Caco-2 (cell line): ENCODE results near the gene NEK9. TPM values are rescaled to one million over a fixed set of nuclear protein-coding genes. Genes with fewer than 3 reads are reported as not detected.

Source experiments
- BruUV-seq: library from RNA; stranded (reverse); fragments of 400-500 nt; replicated peaks from 2 replicates; lab custom pipeline; 2021; lab: Mats Ljungman, UMichigan
- CTCF ChIA-PET: fragments of 300-600 bp; sonication (Branson Sonifier 250); formaldehyde crosslinking; loops from one replicate; lab custom pipeline; 2022; ENCODE audit warnings: antibody characterized with exemption; lab: Charles Lee
- POLR2A ChIA-PET: fragments of 300-600 bp; sonication (Branson Sonifier 250); formaldehyde crosslinking; loops from one replicate; lab custom pipeline; 2022; ENCODE audit warnings: antibody characterized with exemption; lab: Charles Lee
- DNase-seq, 2 experiments: peaks; one replicate each; pipeline versions ENCODE4 v3.0.0 to v3.0.0-alpha.2; 2020 to 2022
- H3K27me3 ChIP-seq: replicated peaks from 2 replicates; pipeline ENCODE4 v1.6.0; 2011; ENCODE audit warnings: low read length; ENCODE audit not compliant: control insufficient read depth, insufficient read depth
- H3K36me3 ChIP-seq: 2 replicates; pipeline ENCODE4 v1.5.1; 2011; ENCODE audit warnings: low read length; ENCODE audit not compliant: control insufficient read depth, insufficient read depth
- H3K4me1 ChIP-seq: fragments of 250-450 bp; sonication (Bioruptor Pico); 2 replicates; pipeline ENCODE4 v1.5.1; 2020; ENCODE audit warnings: mild to moderate bottlenecking
- H3K4me3 ChIP-seq: 2 replicates; pipeline ENCODE4 v1.5.1; 2011; ENCODE audit warnings: low read depth, mild to moderate bottlenecking, control low read depth, low read length
- H3K9me3 ChIP-seq: fragments of 250-450 bp; sonication (Bioruptor Pico); 2 replicates; pipeline ENCODE4 v1.5.1; 2020; ENCODE audit warnings: mild to moderate bottlenecking, moderate library complexity
- H3K27ac Mint-ChIP-seq: one replicate; pipeline ENCODE4 v1.8.0; 2022; ENCODE audit warnings: mixed read lengths; ENCODE audit not compliant: unreplicated experiment
- H3K27me3 Mint-ChIP-seq: one replicate; pipeline ENCODE4 v1.8.0; 2022; ENCODE audit warnings: mixed read lengths; ENCODE audit not compliant: insufficient read depth, unreplicated experiment
- H3K36me3 Mint-ChIP-seq: one replicate; pipeline ENCODE4 v1.8.0; 2022; ENCODE audit warnings: mild to moderate bottlenecking, mixed read lengths; ENCODE audit not compliant: insufficient read depth, unreplicated experiment
- H3K4me1 Mint-ChIP-seq: one replicate; pipeline ENCODE4 v1.8.0; 2022; ENCODE audit warnings: low read depth, mixed read lengths; ENCODE audit not compliant: unreplicated experiment
- H3K4me3 Mint-ChIP-seq: one replicate; pipeline ENCODE4 v1.8.0; 2022; ENCODE audit warnings: mild to moderate bottlenecking, moderate library complexity, mixed read lengths; ENCODE audit not compliant: unreplicated experiment
- H3K9me3 Mint-ChIP-seq: one replicate; pipeline ENCODE4 v1.8.0; 2022; ENCODE audit warnings: mixed read lengths; ENCODE audit not compliant: unreplicated experiment
- intact Hi-C: fragments of 100-400 bp; cut with micrococcal nuclease; formaldehyde crosslinking; loops from one replicate; pipeline ENCODE4 v1.10.0; 2022; ENCODE audit not compliant: unreplicated experiment
- total RNA-seq: library from RNA; stranded (reverse); gene quantifications from 2 replicates; pipeline ENCODE4 v1.2.3, GENCODE V29; 2022
- TF ChIP-seq, protein P1 (sequence below), 2 experiments: fragments of 200-600 bp in 1 of 2; IDR thresholded peaks; 1 replicate in 1 of 2; 2 replicates in 1 of 2; pipeline versions ENCODE4 v1.5.1 to v1.8.0; 2011 to 2022; ENCODE audit warnings: antibody characterized with exemption in 1 of 2, control low read depth in 1 of 2, inconsistent platforms in 1 of 2, low read depth in 1 of 2, low read length in 1 of 2, mild to moderate bottlenecking in 1 of 2, moderate library complexity in 1 of 2; ENCODE audit not compliant: insufficient read depth in 1 of 2, severe bottlenecking in 1 of 2, unreplicated experiment in 1 of 2

Gene NEK9
- total RNA-seq, 1 experiment from 2014 or later = 69.2 TPM

GRCh38 chr14:75101491-75101890 is 25.4 kb downstream of the NEK9 start:
- CTCF ChIA-PET = no interaction called here
- Mint-ChIP-seq H3K27me3 (no peaks in the 10 kb centered on the region), H3K4me1 (no peaks in the 10 kb centered on the region), H3K9me3 (no peaks in the 10 kb centered on the region), H3K27ac (no peak overlapping the region), H3K4me3 (no peak overlapping the region), H3K36me3 (peaks cover 40% of the 10 kb centered on the region)
- Histone ChIP-seq H3K4me1 (no peaks in the 10 kb centered on the region), H3K4me3 (no peak overlapping the region), H3K36me3 (peaks cover 1% of the 10 kb centered on the region), H3K9me3 (no peaks in the 10 kb centered on the region), H3K27me3 (no peaks in the 10 kb centered on the region)
- POLR2A ChIA-PET = no interaction called here
- TF ChIP-seq, protein P1, sequence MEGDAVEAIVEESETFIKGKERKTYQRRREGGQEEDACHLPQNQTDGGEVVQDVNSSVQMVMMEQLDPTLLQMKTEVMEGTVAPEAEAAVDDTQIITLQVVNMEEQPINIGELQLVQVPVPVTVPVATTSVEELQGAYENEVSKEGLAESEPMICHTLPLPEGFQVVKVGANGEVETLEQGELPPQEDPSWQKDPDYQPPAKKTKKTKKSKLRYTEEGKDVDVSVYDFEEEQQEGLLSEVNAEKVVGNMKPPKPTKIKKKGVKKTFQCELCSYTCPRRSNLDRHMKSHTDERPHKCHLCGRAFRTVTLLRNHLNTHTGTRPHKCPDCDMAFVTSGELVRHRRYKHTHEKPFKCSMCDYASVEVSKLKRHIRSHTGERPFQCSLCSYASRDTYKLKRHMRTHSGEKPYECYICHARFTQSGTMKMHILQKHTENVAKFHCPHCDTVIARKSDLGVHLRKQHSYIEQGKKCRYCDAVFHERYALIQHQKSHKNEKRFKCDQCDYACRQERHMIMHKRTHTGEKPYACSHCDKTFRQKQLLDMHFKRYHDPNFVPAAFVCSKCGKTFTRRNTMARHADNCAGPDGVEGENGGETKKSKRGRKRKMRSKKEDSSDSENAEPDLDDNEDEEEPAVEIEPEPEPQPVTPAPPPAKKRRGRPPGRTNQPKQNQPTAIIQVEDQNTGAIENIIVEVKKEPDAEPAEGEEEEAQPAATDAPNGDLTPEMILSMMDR (IDR thresholded peaks at IDR 0.05; ENCODE audit: insufficient read depth in 1 of 2, low read depth in 1 of 2, low read length in 1 of 2, severe bottlenecking in 1 of 2, unreplicated experiment in 1 of 2) = no peak
- BruUV-seq = no TSS peak
- DNase-seq = no peak
- intact Hi-C loops = no loop called here

- BruUV-seq = no TSS peak
- Mint-ChIP-seq H3K27me3 (no peaks in the 10 kb centered on the region), H3K27ac (no peak overlapping the region), H3K4me3 (no peak overlapping the region), H3K4me1 (no peaks in the 10 kb centered on the region), H3K9me3 (no peaks in the 10 kb centered on the region), H3K36me3 (peaks cover 19% of the 10 kb centered on the region)
- ChIA-PET POLR2A (no interaction called here), CTCF (interaction anchor here (0.6 kb wide), 1 partner anchor 106 kb away, joined by 3 read pairs; no protein-coding TSS in a partner anchor)
- no peak overlapping the region for H3K4me3 ChIP-seq
- DNase-seq = no peak
- H3K4me1 ChIP-seq = no peaks in the 10 kb centered on the region
- intact Hi-C loops = no loop called here
- H3K36me3 ChIP-seq = peaks cover 1% of the 10 kb centered on the region
- H3K9me3 ChIP-seq = no peaks in the 10 kb centered on the region
- no peaks in the 10 kb centered on the region for H3K27me3 ChIP-seq
- TF ChIP-seq, protein P1 (IDR thresholded peaks at IDR 0.05; ENCODE audit: insufficient read depth in 1 of 2, low read depth in 1 of 2, low read length in 1 of 2, severe bottlenecking in 1 of 2, unreplicated experiment in 1 of 2) = no peak
Measured at GRCh38 chr14:75098682-75099081, 28.2 kb downstream of the NEK9 start.

DNA sequence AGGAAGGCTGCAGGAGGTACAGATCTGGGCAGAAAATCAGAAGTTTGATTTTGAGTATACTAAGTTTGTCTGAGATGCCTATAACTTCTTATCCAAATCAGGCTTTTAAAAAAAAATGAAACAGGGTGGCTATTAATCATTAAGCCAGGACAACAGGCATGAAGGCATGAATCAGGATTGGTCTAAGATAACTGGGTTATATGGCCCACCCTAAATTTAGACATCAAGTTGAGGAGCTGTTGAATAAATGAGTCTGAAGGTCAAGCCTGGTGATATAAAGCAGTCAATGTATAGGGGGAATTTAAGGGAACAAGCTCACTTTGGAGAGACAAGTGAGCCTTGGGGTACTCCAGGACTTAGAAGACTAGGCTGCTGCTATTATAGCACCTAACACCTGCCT is 28.6 kb downstream of the NEK9 start:
- H3K36me3 ChIP-seq = peaks cover 1% of the 10 kb centered on the region
- H3K9me3 Mint-ChIP-seq = no peaks in the 10 kb centered on the region
- no peaks in the 10 kb centered on the region for H3K27me3 Mint-ChIP-seq
- H3K27ac Mint-ChIP-seq = no peak overlapping the region
- no peaks in the 10 kb centered on the region for H3K4me1 ChIP-seq
- H3K9me3 ChIP-seq = no peaks in the 10 kb centered on the region
- no peaks in the 10 kb centered on the region for H3K27me3 ChIP-seq
- no peak for DNase-seq
- no peak overlapping the region for H3K4me3 Mint-ChIP-seq
- BruUV-seq = no TSS peak
- TF ChIP-seq, protein P1 (IDR thresholded peaks at IDR 0.05; ENCODE audit: insufficient read depth in 1 of 2, low read depth in 1 of 2, low read length in 1 of 2, severe bottlenecking in 1 of 2, unreplicated experiment in 1 of 2) = no peak
- H3K4me3 ChIP-seq = no peak overlapping the region
- ChIA-PET POLR2A (no interaction called here), CTCF (interaction anchor here (0.6 kb wide), 1 partner anchor 106 kb away, joined by 3 read pairs; no protein-coding TSS in a partner anchor)
- peaks cover 19% of the 10 kb centered on the region for H3K36me3 Mint-ChIP-seq
- intact Hi-C loops = no loop called here
- no peaks in the 10 kb centered on the region for H3K4me1 Mint-ChIP-seq
